ENCODE results near the gene GRK2. TPM values are rescaled to one million over a fixed set of nuclear protein-coding genes. Genes with fewer than 3 reads are reported as not detected.
"Not testable (repeated sequence)": the region's sequence is repeated elsewhere in the genome, so short reads cannot be mapped to it uniquely, and the experiment has no call there.

Gene GRK2
- total RNA-seq, 2 donors from 2014 or later, result 379 to 422 TPM

DNA sequence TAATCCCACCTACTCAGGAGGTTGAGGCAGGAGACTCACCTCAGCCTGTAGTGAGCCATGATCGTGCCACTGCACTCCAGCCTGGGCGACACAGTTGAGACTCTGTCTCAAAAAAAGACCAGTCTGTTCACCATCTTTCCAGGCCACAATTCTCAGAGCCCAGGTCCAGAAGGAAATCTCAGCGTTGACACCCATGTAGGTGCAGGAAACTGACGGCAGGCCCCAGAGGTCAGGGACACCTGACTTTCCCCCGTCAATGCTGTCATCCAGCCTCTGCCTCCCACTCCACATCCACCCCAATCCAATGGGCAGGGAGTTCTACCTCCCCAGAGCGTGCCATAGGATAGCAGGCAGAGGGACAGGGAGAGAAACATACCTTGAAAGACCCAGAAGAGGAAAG lies 5.9 kb upstream of the GRK2 start:
- peak overlapping the region; percentile 24 to 71 for H3K4me3 Mint-ChIP-seq
- H3K36me3 Mint-ChIP-seq (ENCODE audit: insufficient read depth in 2 of 2), result peaks cover 0 to 4% of the 10 kb centered on the region in 2 donors
- no peak for DNase-seq
- no peak for ATAC-seq (replicated peaks in 1 of 2)
- H3K4me1 Mint-ChIP-seq (ENCODE audit: low read depth), result peaks cover 47% of the 10 kb centered on the region
- no peaks in the 10 kb centered on the region for H3K27me3 Mint-ChIP-seq (ENCODE audit: low read depth)
- H3K27ac Mint-ChIP-seq, result no peak overlapping the region
- H3K9me3 Mint-ChIP-seq, result no peaks in the 10 kb centered on the region

DNA sequence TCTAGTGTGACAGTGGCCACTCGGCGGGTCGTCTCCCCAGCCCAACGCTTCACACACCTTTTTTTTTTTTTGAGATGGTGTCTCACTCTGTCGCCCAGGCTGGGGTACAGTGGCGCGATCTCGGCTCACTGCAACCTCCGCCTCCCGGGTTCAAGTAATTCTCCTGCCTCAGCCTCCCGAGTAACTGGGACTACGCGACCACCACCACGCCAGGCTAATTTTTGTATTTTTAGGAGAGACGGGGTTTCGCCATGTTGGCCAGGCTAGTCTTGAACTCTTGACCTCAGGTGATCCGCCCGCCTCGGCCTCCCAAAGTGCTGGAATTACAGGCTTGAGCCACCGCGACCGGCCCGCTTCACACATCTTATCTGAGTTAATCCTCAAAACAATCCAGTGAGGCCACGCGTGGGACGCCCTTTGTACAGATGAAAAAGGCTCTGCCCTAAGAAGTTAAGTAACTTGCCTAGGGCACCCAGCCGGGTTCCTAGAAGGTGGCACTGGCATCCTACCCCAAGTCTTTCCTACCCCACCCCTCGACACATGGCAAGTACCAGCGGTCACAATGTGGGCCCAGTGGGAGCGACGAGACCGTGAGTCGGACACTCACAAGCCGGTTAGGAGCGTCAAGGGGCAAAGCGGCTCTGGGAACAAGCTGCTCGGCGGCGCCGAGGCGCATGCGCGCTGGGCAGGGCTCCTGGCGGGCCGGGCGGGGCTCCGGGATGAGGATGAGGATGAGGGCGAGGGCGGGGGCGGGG lies 5.2 kb upstream of the GRK2 start:
- H3K27me3 Mint-ChIP-seq (ENCODE audit: low read depth); H3K9me3 Mint-ChIP-seq; H3K36me3 Mint-ChIP-seq (ENCODE audit: insufficient read depth in 2 of 2); ATAC-seq (replicated peaks in 1 of 2): not testable (repeated sequence)
- H3K4me3 Mint-ChIP-seq, result peak overlapping the region; percentile 60 to 71
- H3K4me1 Mint-ChIP-seq (ENCODE audit: low read depth), result peaks cover 54% of the 10 kb centered on the region
- H3K27ac Mint-ChIP-seq, result peak overlapping the region; percentile 30
- peak; percentile 56 to 60 for DNase-seq

DNA sequence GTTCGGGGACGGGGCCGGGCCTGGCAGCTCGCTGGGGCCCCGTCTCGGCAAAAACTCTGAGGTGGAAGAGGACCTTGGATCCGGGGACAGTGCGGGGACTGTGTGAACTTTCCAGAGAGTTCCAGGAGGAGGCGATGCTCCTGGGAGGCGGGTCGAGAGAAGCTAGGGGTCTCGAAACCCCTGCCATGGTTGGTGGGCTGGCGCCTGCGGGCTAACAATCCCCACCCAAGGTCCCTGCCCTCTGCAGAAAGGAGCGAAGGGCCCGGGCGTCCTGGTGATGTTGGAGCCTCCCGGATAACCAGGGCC lies 4.7 kb upstream of the GRK2 start:
- DNase-seq (no peak), ATAC-seq (replicated peaks in 1 of 2) (no peak)
- H3K4me3 Mint-ChIP-seq, result peak overlapping the region; percentile 60 to 71
- H3K27me3 Mint-ChIP-seq (ENCODE audit: low read depth), result no peaks in the 10 kb centered on the region
- H3K9me3 Mint-ChIP-seq, result no peaks in the 10 kb centered on the region
- no peak overlapping the region for H3K27ac Mint-ChIP-seq
- H3K4me1 Mint-ChIP-seq (ENCODE audit: low read depth), result peaks cover 55% of the 10 kb centered on the region
- H3K36me3 Mint-ChIP-seq (ENCODE audit: insufficient read depth in 2 of 2), result peaks cover 0 to 4% of the 10 kb centered on the region in 2 donors

DNA sequence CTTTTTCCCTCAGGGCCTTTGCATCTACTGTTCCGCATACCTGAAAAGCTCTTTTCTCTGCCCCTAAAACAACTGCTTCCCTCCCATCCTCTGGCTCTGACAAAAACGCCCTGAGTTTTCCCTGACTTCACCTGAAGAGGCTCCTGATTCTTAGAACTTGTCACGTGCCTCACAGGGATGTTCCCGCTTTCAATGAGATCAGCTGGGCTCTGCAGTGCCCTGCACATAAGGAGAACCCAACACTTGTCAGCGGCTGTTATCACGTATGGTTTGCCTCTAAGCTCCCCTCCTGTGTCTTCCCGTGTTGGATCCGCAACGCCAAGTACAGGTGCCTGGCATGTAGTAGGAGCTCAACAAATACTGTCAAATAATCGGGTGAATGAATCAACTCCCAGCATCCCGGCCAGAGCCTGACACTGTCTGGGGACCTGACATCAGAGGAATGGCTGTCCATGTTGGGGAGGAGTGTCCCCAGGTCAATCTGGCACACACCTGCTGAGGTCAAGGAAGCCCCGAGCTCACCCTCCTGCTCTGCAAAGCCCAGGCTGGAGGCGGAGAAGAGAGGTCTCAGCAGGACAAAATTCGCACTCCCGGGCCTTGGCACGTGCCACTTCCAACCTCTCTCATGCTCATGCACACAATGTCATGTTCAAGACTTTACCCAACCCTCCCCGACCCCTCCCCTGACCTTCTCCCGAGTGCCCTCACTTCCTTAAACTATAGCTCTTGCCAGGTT lies 4.2 kb upstream of the GRK2 start:
- no peak for ATAC-seq (replicated peaks in 1 of 2)
- H3K4me3 Mint-ChIP-seq, result peak overlapping the region; percentile 68 to 71
- no peaks in the 10 kb centered on the region for H3K9me3 Mint-ChIP-seq
- H3K27me3 Mint-ChIP-seq (ENCODE audit: low read depth), result no peaks in the 10 kb centered on the region
- DNase-seq, result no peak
- peak overlapping the region; percentile 66 for H3K27ac Mint-ChIP-seq
- peaks cover 55% of the 10 kb centered on the region for H3K4me1 Mint-ChIP-seq (ENCODE audit: low read depth)
- peaks cover 1 to 4% of the 10 kb centered on the region in 2 donors for H3K36me3 Mint-ChIP-seq (ENCODE audit: insufficient read depth in 2 of 2)

DNA sequence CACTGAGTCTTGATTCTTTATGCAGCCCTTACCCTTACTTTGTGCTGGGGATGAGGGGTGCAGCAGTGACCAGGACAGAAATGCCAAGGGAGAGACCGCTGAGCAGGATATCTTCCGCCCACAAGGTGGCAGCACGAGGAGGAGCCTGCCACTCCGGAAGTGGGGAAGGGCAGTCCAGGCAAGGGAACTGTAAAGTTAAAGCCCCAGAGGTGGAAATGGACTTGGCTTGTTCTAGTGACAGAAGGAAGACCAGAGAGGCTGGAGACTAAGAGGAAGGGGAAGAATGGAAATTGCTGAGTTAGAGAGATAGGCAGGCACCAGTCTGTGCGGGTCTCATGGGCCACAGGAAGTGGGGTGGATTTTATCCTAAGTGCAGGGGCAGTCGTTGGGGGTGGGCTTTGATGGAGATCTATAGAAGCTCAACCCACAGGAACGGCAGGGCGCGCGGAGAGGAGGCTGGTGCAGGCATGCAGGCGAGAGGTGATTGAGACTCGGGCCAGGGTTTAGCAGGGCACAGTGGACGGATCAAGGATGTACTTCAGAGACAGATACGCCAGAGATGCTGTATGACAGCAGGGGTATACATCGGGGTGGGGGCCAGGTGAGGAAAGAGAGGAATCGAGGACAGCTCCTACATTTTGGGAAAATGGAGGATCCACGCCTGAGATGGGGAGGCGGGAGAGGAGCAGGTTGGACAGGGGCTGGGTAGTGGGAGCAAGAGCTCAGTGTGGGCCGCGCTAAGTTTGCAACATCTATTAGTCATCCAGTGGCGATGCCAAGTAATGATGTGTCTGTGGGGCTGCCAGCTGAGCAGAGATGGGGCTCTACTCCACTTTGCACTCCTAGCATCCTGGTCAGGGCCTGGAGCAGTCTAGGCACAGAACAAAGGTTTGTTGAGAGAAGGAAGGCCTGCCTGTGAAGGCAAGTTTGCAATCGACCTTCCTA lies 3.3 kb upstream of the GRK2 start:
- peaks cover 57% of the 10 kb centered on the region for H3K4me1 Mint-ChIP-seq (ENCODE audit: low read depth)
- DNase-seq, result peak; percentile 83 to 84
- H3K36me3 Mint-ChIP-seq (ENCODE audit: insufficient read depth in 2 of 2), result peaks cover 8 to 13% of the 10 kb centered on the region in 2 donors
- peak overlapping the region; percentile 68 to 71 for H3K4me3 Mint-ChIP-seq
- H3K27me3 Mint-ChIP-seq (ENCODE audit: low read depth), result no peaks in the 10 kb centered on the region
- H3K27ac Mint-ChIP-seq, result peak overlapping the region; percentile 66
- ATAC-seq (replicated peaks in 1 of 2), result peak; percentile 49 to 59
- H3K9me3 Mint-ChIP-seq, result no peaks in the 10 kb centered on the region

DNA sequence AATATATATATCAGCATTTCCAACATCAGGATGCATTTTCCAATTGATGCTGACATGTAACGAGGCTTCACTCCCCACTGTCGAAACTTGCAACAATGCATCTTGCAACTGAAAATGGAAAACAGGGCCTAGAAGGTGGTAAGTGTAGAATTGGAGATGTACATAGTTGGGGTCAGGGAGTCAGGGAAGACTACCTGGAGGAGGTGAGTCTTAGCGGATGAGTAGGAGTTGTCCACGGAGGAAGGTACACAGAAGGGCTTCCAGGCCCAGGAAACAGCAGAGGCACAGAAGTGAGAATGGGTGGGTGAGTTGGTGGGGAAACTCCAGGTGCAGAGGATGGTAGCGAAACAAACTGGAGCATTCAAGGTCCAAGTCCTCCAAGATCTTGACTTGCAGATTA lies 2.0 kb upstream of the GRK2 start:
- Mint-ChIP-seq H3K9me3 (no peaks in the 10 kb centered on the region), H3K4me1 (ENCODE audit: low read depth) (peaks cover 65% of the 10 kb centered on the region), H3K27ac (peak overlapping the region; percentile 76), H3K36me3 (ENCODE audit: insufficient read depth in 2 of 2) (peaks cover 11 to 16% of the 10 kb centered on the region in 2 donors), H3K27me3 (ENCODE audit: low read depth) (no peaks in the 10 kb centered on the region), H3K4me3 (peak overlapping the region; percentile 78 to 88)
- ATAC-seq (replicated peaks in 1 of 2) (no peak), DNase-seq (no peak)

DNA sequence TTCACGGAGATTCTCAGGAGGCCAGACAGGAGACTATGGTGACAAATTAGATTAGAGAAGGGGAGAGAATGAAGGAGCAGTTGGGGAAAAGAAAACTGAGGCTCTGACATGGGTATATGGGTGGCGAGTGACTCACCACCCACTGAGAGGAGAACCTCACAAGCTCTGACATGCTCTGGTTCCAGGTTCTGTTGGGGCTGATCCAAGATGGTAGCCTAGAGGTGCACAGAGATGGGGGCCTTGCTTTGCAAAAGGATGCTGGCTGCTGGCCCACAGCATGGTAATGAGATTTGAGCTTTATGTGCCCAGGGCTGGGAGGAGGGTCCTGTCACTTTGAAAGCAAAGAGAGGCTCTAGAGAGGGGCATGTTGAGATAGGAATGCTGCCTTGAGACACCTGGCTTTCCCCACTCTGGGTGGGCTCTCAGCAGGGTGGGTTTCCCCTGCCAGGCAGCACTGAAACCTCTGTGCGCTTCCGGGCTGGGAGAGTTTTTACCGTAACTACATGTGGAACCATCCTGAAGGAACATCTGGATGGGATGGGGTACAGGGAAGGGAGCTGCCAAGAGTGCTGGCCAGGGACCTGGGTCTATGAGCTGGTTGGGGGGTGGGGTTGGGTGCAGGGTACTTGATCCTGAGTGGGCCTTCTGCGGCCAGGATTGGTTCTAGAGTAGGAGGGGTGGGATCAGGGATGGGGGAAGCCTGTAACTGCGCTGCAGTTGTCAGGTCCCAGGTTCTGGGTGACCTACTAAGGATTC lies 1.2 kb upstream of the GRK2 start:
- ATAC-seq (replicated peaks in 1 of 2) (peak; percentile 18 to 20), DNase-seq (peak in 1 of 2 donors; percentile 62)
- Mint-ChIP-seq H3K9me3 (no peaks in the 10 kb centered on the region), H3K4me1 (ENCODE audit: low read depth) (peaks cover 73% of the 10 kb centered on the region), H3K27me3 (ENCODE audit: low read depth) (no peaks in the 10 kb centered on the region), H3K27ac (peak overlapping the region; percentile 76), H3K4me3 (peak overlapping the region; percentile 78 to 88), H3K36me3 (ENCODE audit: insufficient read depth in 2 of 2) (peaks cover 12 to 16% of the 10 kb centered on the region in 2 donors)

DNA sequence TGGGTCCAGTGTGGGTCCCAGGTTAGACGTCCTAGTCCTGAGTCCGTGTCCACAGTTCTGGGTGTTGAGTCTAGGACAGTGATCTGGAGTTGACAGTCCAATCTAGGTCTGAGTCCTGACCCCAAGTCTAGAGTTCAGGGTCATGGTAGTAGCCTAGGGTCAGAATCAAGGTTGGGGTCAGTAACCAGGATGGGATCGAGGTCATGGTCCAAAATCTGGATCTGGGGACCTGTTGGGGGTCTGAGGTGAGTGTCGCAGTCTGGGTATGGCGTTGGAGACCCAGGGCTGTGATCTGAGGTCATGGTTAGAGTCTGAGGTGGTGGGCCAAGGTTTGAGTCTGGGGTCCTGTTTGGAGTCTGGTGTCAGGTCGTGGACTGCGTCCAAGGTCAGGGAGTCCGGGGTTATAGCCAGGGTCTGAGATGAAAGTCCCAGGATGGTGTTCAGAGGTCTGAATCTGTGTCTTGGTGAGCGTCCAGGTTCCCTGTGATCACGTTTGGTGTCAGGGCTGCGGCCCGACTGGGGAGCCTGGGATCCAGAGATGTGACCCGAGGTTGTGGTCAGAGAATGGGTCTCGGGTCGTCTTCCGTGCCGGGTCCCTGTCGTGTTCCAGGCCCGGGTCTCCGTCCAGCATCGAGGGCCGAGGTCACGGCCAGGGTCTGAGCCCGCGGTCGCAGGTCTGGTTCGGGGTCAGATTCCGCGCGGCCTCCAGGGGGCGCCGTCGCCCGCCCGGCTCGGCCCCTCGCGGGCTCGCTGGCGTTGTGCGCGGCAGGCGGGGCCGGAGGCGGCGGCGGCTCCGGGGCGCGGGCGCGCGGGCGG lies 432 bp upstream of the GRK2 start:
- Mint-ChIP-seq H3K36me3 (ENCODE audit: insufficient read depth in 2 of 2) (peaks cover 19 to 24% of the 10 kb centered on the region in 2 donors), H3K4me3 (peak overlapping the region; percentile 78 to 88), H3K4me1 (ENCODE audit: low read depth) (peaks cover 77% of the 10 kb centered on the region), H3K27me3 (ENCODE audit: low read depth) (no peaks in the 10 kb centered on the region), H3K27ac (peak overlapping the region; percentile 64), H3K9me3 (no peaks in the 10 kb centered on the region)
- peak; percentile 31 to 39 for ATAC-seq (replicated peaks in 1 of 2)
- DNase-seq, result peak; percentile 81 to 93

DNA sequence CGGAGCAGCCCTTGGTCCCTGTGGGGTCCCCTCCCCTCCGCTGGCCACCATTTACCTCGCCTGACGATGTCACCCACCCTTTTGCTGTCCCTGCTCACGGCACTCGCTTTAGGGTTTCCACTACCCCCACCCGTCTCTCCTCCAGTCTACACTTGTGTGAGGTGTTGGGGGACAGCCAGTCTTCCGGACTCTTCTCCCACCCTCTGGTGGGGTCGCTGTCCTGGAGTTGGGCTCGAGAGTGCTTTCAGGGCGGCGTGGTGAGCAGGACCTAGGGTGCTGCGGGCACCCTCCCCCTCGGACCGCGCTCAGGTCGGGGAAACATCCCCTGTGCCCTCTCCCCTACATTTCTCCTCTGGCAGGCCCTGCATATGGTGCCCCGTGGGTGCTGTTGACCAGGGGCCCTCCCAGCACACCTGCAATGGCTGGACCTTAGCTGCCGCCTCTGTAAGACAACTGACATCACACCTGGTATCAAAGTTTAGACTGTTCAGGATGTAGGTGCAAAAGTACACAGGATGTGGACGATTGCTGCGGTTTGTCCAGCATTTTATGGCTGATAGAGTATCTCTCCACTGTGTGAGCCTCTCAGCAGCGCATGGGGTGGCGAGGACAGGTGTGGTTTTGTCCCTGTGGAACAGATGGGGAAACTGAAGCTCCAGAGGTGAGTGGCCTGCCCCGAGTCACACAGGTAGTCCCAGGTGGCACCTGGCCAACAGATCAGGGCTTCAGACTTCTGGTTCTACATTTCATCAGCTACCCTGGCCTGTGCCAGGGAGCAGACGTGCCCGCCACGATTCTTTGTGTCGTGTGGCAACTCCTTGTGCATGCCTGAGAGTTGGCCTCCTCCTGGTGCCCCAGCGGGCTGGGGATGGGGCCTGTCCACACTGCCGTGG lies 1.2 kb downstream of the GRK2 start:
- ATAC-seq (replicated peaks in 1 of 2) (no peak), DNase-seq (no peak)
- H3K36me3 Mint-ChIP-seq (ENCODE audit: insufficient read depth in 2 of 2), result peaks cover 20 to 27% of the 10 kb centered on the region in 2 donors
- H3K4me3 Mint-ChIP-seq, result peak overlapping the region; percentile 97 to 98
- H3K4me1 Mint-ChIP-seq (ENCODE audit: low read depth), result peaks cover 79% of the 10 kb centered on the region
- H3K27ac Mint-ChIP-seq, result peak overlapping the region; percentile 92
- no peaks in the 10 kb centered on the region for H3K9me3 Mint-ChIP-seq
- H3K27me3 Mint-ChIP-seq (ENCODE audit: low read depth), result no peaks in the 10 kb centered on the region

DNA sequence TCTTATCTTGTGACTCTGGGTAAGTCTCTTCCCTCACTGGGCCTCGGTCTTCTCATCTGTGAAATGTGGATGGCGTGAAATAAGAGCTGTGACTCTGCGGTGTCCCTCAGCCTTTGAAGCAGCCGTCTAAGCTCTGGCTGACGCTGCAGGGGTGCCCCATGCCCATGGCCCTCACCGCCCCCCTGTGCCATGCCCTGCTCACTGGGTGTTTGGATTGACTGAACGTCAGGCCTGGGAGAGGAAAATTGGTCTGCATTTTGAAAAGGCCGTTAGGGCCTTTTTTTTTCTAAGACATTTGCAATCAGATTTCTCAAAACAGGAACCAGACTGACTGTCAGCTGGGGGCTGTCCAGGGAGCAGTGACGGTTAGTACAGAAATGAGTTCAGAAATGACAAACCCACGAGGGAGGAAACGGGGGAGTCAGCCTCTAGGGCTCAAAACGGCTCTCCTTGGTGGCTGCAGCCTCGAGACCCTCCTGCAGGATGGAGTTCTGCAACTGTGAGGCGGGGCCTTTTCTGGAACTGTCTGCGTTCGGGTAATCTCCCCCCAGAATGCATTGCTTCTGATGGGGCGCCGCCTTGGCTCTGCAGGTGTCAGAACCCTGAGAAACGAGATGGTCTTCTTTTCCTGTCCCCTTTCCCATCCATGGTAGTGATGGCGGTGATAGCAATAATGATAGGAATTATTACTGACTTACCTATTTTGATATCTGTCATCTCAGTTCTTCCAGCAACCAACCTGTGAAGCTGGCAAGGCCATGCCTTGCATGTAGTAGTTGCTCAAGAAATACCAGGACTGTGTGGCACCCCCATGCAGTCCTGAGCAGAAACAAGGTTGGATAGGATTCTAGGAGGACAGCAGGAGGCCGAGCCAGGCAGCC lies 2.0 kb downstream of the GRK2 start:
- Mint-ChIP-seq H3K4me1 (ENCODE audit: low read depth) (peaks cover 79% of the 10 kb centered on the region), H3K27me3 (ENCODE audit: low read depth) (no peaks in the 10 kb centered on the region), H3K4me3 (peak overlapping the region; percentile 97 to 98), H3K36me3 (ENCODE audit: insufficient read depth in 2 of 2) (peaks cover 20 to 27% of the 10 kb centered on the region in 2 donors), H3K9me3 (no peaks in the 10 kb centered on the region), H3K27ac (peak overlapping the region; percentile 92)
- peak; percentile 70 to 71 for ATAC-seq (replicated peaks in 1 of 2)
- peak; percentile 83 to 89 for DNase-seq

Measured in activated T-cell treated with anti-CD3 and anti-CD28 coated beads, Interleukin-2, amount 50 U/mL, for 72 hours (primary cell).